A549 (cell line): Measurements from ENCODE around the gene RAD51B. TPM values are rescaled to one million over a fixed set of nuclear protein-coding genes. Genes with fewer than 3 reads are reported as not detected.

Source experiments
- ATAC-seq, 2 experiments: fragments of 200-7000 bp in 1 of 2; fragments of >200 bp in 1 of 2; cut with Nextera tagmentation in 1 of 2; cut with Tn5 transposase in 1 of 2; 3 replicates each; pipeline versions ENCODE4 v1.8.0 to v1.9.1; 2018 to 2020; ENCODE audit warnings: mild to moderate bottlenecking in 1 of 2, moderate library complexity in 1 of 2
- CTCF ChIA-PET: fragments of 300-600 bp; sonication (Branson Sonifier 250); formaldehyde crosslinking; extraction: SDS; loops from one replicate; lab custom pipeline; 2021; ENCODE audit warnings: antibody characterized with exemption, inconsistent platforms; lab: Yijun Ruan, JAX
- POLR2A ChIA-PET: fragments of 350-600 bp; formaldehyde crosslinking; extraction: SDS; loops from one replicate; lab custom pipeline; 2021; ENCODE audit warnings: antibody characterized with exemption, inconsistent platforms; lab: Yijun Ruan, JAX
- DNase-seq, 2 experiments: peaks; one replicate each; pipeline versions ENCODE4 v3.0.0 to v3.0.0-alpha.2; 2011 to 2016; ENCODE audit warnings: low read depth in 1 of 2, low spot score in 1 of 2
- FAIRE-seq: peaks from 2 replicates; lab custom pipeline; 2011; peaks lifted over from hg19 to GRCh38; lab: Jason Lieb, UNC
- H3K27ac ChIP-seq, 2 experiments: fragments of >200 bp; sonication (Bioruptor Twin); formaldehyde crosslinking; 3 replicates each; pipeline ENCODE4 v1.5.1; 2016 to 2017
- H3K4me1 ChIP-seq: fragments of >200 bp; sonication (Bioruptor Twin); formaldehyde crosslinking; 3 replicates; pipeline ENCODE4 v1.6.1; 2016
- H3K4me2 ChIP-seq: fragments of >200 bp; sonication (Bioruptor Twin); formaldehyde crosslinking; 3 replicates; pipeline ENCODE4 v1.6.1; 2016
- H3K4me3 ChIP-seq: fragments of >200 bp; sonication (Bioruptor Twin); formaldehyde crosslinking; 3 replicates; pipeline ENCODE4 v1.5.1; 2016
- H3K9me3 ChIP-seq: fragments of >200 bp; sonication (Bioruptor Twin); formaldehyde crosslinking; 3 replicates; pipeline ENCODE4 v1.6.1; 2016
- BCL3 ChIP-seq: fragments of >200 bp; sonication (Bioruptor Twin); formaldehyde crosslinking; IDR thresholded peaks from 3 replicates; pipeline ENCODE4 v1.6.1; 2016
- BHLHE40 ChIP-seq: IDR thresholded peaks from 2 replicates; pipeline ENCODE4 v1.6.1; 2012; ENCODE audit warnings: low read depth, low read length, inconsistent platforms
- CBX8 ChIP-seq: fragments of 200-600 bp; sonication (generic); IDR thresholded peaks from 2 replicates; pipeline ENCODE4 v1.6.1; 2016
- CEBPB ChIP-seq, 2 experiments: fragments of >200 bp in 1 of 2; sonication (Bioruptor Twin) in 1 of 2; formaldehyde crosslinking in 1 of 2; IDR thresholded peaks; 2 replicates each; pipeline ENCODE4 v1.6.1; 2012 to 2016
- CHD2 ChIP-seq: fragments of 150-350 bp; IDR thresholded peaks from 2 replicates; pipeline ENCODE4 v1.6.1; 2014; ENCODE audit warnings: low read length; ENCODE audit not compliant: partially characterized antibody
- CTCF ChIP-seq: fragments of >200 bp; sonication (Bioruptor Twin); formaldehyde crosslinking; IDR thresholded peaks from 3 replicates; pipeline ENCODE4 v1.5.1; 2016
- EHMT2 ChIP-seq: fragments of 200-600 bp; sonication (generic); IDR thresholded peaks from 2 replicates; pipeline ENCODE4 v1.6.1; 2016; ENCODE audit warnings: antibody characterized with exemption, low read depth, mild to moderate bottlenecking, moderate library complexity
- ESRRA ChIP-seq: fragments of 150-350 bp; IDR thresholded peaks from 2 replicates; pipeline ENCODE4 v1.6.1; 2014; ENCODE audit warnings: mild to moderate bottlenecking, low read length, borderline replicate concordance
- FOSL2 ChIP-seq, 2 experiments: fragments of 450-650 bp in 1 of 2; fragments of >200 bp in 1 of 2; sonication (Bioruptor Twin) in 1 of 2; formaldehyde crosslinking; IDR thresholded peaks; 2 replicates each; pipeline versions ENCODE4 v1.5.0 to v1.6.1; 2016 to 2020; ENCODE audit warnings: mild to moderate bottlenecking in 1 of 2, moderate library complexity in 1 of 2
- FOXS1 ChIP-seq: fragments of 250-450 bp; sonication (Bioruptor Pico); IDR thresholded peaks from 2 replicates; pipeline ENCODE4 v1.5.0; 2020; ENCODE audit warnings: mild to moderate bottlenecking, moderate library complexity
- HEYL ChIP-seq: fragments of 250-450 bp; sonication (Bioruptor Pico); IDR thresholded peaks from 2 replicates; pipeline ENCODE4 v1.8.0; 2021; ENCODE audit warnings: mild to moderate bottlenecking, moderate library complexity
- HOXB13 ChIP-seq: fragments of 250-450 bp; sonication (Bioruptor Pico); IDR thresholded peaks from 2 replicates; pipeline ENCODE4 v1.5.0; 2020; ENCODE audit warnings: low read depth, mild to moderate bottlenecking, moderate library complexity
- HOXB5 ChIP-seq: fragments of 250-450 bp; sonication (Bioruptor Pico); IDR thresholded peaks from 2 replicates; pipeline ENCODE4 v1.5.0; 2020; ENCODE audit warnings: mild to moderate bottlenecking, moderate library complexity
- JUN ChIP-seq, 2 experiments: fragments of >200 bp; sonication (Bioruptor Twin); formaldehyde crosslinking; IDR thresholded peaks; 2 replicates in 1 of 2; 3 replicates in 1 of 2; pipeline ENCODE4 v1.6.1; 2016 to 2017
- MAFK ChIP-seq: fragments of 450-650 bp; IDR thresholded peaks from 2 replicates; pipeline ENCODE4 v1.6.1; 2014; ENCODE audit not compliant: partially characterized antibody
- NPAS2 ChIP-seq: fragments of 250-450 bp; sonication (Bioruptor Pico); IDR thresholded peaks from 2 replicates; pipeline ENCODE4 v1.8.0; 2022; ENCODE audit warnings: mild to moderate bottlenecking, moderate library complexity, borderline replicate concordance
- POLR2A ChIP-seq: IDR thresholded peaks from 2 replicates; pipeline ENCODE4 v1.6.1; 2012; ENCODE audit warnings: mild to moderate bottlenecking, low read length
- RAD21 ChIP-seq, 2 experiments: fragments of >200 bp in 1 of 2; sonication (Bioruptor Twin) in 1 of 2; formaldehyde crosslinking in 1 of 2; IDR thresholded peaks in 1 of 2; conservative IDR thresholded peaks in 1 of 2; 2 replicates in 1 of 2; 3 replicates in 1 of 2; pipeline ENCODE4 v1.6.1; 2012 to 2018; ENCODE audit warnings: inconsistent platforms in 1 of 2
- RCOR1 ChIP-seq: fragments of 150-350 bp; IDR thresholded peaks from 2 replicates; pipeline ENCODE4 v1.6.1; 2014; ENCODE audit warnings: antibody characterized with exemption, low read length, low read depth
- RFX5 ChIP-seq: fragments of 450-650 bp; IDR thresholded peaks from 2 replicates; pipeline ENCODE4 v1.7.1; 2014; ENCODE audit warnings: antibody characterized with exemption, mild to moderate bottlenecking, moderate library complexity
- TFCP2L1 ChIP-seq: fragments of 250-450 bp; sonication (Bioruptor Pico); IDR thresholded peaks from 2 replicates; pipeline ENCODE4 v1.5.0; 2021; ENCODE audit warnings: mild to moderate bottlenecking
- USF2 ChIP-seq: fragments of 450-650 bp; IDR thresholded peaks from 2 replicates; pipeline ENCODE4 v1.6.1; 2014; ENCODE audit warnings: antibody characterized with exemption
- ZC3H11A ChIP-seq: fragments of 450-650 bp; IDR thresholded peaks from 2 replicates; pipeline ENCODE4 v1.6.1; 2014; ENCODE audit warnings: antibody characterized with exemption, mild to moderate bottlenecking
- WGBS: methylation state at CpG from one replicate; pipeline ENCODE4 v1.1.6; 2017; ENCODE audit errors: missing lambda C conversion rate; 5-methylcytosine and 5-hydroxymethylcytosine counted together
- polyA plus RNA-seq, 4 experiments: library from polyadenylated mRNA; depleted of rRNA in 3 of 4; stranded (reverse); fragments of >200 nt; fragmentation: RNase III in 1 of 4; extraction: RNeasy Plus Mini Kit Qiagen cat#74134 plus additional on column Dnase treatment in 1 of 4; gene quantifications; 2 replicates in 3 of 4; 3 replicates in 1 of 4; pipeline ENCODE4 v1.2.3, GENCODE V29; 2011 to 2017
- TF ChIP-seq, protein P1 (sequence below): IDR thresholded peaks from 2 replicates; pipeline ENCODE4 v1.6.1; 2012
- TF ChIP-seq, protein P2 (sequence below): fragments of 150-350 bp; IDR thresholded peaks from 2 replicates; pipeline ENCODE4 v1.6.1; 2014; ENCODE audit warnings: low read depth, mild to moderate bottlenecking, low read length
- TF ChIP-seq, protein P3 (sequence below): IDR thresholded peaks from 2 replicates; pipeline ENCODE4 v1.6.1; 2012

Gene RAD51B
- polyA plus RNA-seq, 2 of the 4 experiments (the other 2 are of a cell fraction) = 7.2 to 10.8 TPM

- ATAC-seq (no peak), FAIRE-seq (no peak), DNase-seq (no peak)
- ChIA-PET CTCF (no interaction called here), POLR2A (no interaction called here)
- H3K27ac ChIP-seq = no peak overlapping the region
- H3K4me3 ChIP-seq = no peak overlapping the region
- WGBS = 89% methylated on average over 2 of the region's 2 CpGs
- H3K9me3 ChIP-seq = no peaks in the 10 kb centered on the region
- H3K4me2 ChIP-seq = no peak overlapping the region
- no peaks in the 10 kb centered on the region for H3K4me1 ChIP-seq
- TF ChIP-seq MAFK = no peak
- TF ChIP-seq HOXB5 (CRISPR knock-in tag) = no peak
- no peak for TF ChIP-seq NPAS2
- no peak for TF ChIP-seq CHD2
- TF ChIP-seq HEYL (CRISPR knock-in tag) = no peak
Observed at GRCh38 chr14:67863223-67863622, 43.6 kb downstream of the RAD51B start.

GRCh38 chr14:67875175-67876006, 55.8 kb downstream of the RAD51B start:
- ChIA-PET POLR2A (no interaction called here), CTCF (interaction anchor here (1.2 kb wide), 1 partner anchor 59 kb away, joined by 4 read pairs; no protein-coding TSS in a partner anchor)
- H3K9me3 ChIP-seq = no peaks in the 10 kb centered on the region
- FAIRE-seq = no peak
- H3K27ac ChIP-seq = no peak overlapping the region
- ATAC-seq = no peak
- H3K4me3 ChIP-seq = no peak overlapping the region
- H3K4me2 ChIP-seq = no peak overlapping the region
- WGBS = 80% methylated on average over 3 of the region's 3 CpGs
- no peaks in the 10 kb centered on the region for H3K4me1 ChIP-seq
- TF ChIP-seq MAFK (no peak), CTCF (no peak), HOXB5 (CRISPR knock-in tag) (no peak), HEYL (CRISPR knock-in tag) (no peak), ESRRA (no peak), BHLHE40 (no peak), EHMT2 (no peak), BCL3 (no peak)
- TF ChIP-seq, protein P1, sequence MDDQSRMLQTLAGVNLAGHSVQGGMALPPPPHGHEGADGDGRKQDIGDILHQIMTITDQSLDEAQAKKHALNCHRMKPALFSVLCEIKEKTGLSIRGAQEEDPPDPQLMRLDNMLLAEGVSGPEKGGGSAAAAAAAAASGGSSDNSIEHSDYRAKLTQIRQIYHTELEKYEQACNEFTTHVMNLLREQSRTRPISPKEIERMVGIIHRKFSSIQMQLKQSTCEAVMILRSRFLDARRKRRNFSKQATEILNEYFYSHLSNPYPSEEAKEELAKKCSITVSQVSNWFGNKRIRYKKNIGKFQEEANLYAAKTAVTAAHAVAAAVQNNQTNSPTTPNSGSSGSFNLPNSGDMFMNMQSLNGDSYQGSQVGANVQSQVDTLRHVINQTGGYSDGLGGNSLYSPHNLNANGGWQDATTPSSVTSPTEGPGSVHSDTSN = no peak
- TF ChIP-seq, protein P2, sequence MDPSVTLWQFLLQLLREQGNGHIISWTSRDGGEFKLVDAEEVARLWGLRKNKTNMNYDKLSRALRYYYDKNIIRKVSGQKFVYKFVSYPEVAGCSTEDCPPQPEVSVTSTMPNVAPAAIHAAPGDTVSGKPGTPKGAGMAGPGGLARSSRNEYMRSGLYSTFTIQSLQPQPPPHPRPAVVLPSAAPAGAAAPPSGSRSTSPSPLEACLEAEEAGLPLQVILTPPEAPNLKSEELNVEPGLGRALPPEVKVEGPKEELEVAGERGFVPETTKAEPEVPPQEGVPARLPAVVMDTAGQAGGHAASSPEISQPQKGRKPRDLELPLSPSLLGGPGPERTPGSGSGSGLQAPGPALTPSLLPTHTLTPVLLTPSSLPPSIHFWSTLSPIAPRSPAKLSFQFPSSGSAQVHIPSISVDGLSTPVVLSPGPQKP = no peak
- TF ChIP-seq, all 56 proteins: peak for 0
- DNase-seq = no peak

DNA sequence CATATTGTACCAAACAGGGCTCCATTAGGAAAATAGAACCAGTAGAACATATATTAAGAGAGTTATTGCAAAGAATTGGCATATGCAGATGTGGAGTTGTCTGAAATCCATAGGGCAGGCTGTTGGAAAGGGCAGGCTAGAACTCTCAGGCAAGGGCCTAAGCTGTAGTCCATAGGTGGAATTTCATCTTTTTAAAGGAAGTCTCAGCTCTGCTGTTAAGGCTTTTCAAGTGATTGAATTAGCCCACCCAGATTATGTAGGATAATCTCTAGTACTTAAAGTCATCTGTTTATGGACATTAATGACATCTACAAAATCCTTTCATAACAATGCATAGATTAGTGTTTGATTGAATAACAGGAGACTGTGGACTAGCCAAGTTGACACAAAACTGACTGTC, 59.4 kb downstream of the RAD51B start:
- ChIA-PET CTCF (no interaction called here), POLR2A (no interaction called here)
- no peak for FAIRE-seq
- H3K4me1 ChIP-seq = peaks cover 3% of the 10 kb centered on the region; the same call in 1 of the 3 replicates
- H3K9me3 ChIP-seq = no peaks in the 10 kb centered on the region
- no peak overlapping the region for H3K4me3 ChIP-seq
- TF ChIP-seq HOXB13 (no peak), TFCP2L1 (no peak), CEBPB (IDR thresholded peaks at IDR 0.05) (no peak), ZC3H11A (no peak), FOXS1 (CRISPR knock-in tag) (no peak), RCOR1 (no peak), RAD21 (conservative IDR thresholded peaks at IDR 0.05 in 1 of 2, IDR thresholded peaks at IDR 0.05 in 1 of 2) (no peak), FOSL2 (IDR thresholded peaks at IDR 0.05) (no peak), FOSL2 (CRISPR knock-in tag; IDR thresholded peaks at IDR 0.05) (no peak), HEYL (CRISPR knock-in tag) (no peak), JUN (IDR thresholded peaks at IDR 0.05) (no peak), BHLHE40 (no peak), RFX5 (no peak), USF2 (no peak), POLR2A (no peak), CBX8 (no peak)
- TF ChIP-seq, protein P3, sequence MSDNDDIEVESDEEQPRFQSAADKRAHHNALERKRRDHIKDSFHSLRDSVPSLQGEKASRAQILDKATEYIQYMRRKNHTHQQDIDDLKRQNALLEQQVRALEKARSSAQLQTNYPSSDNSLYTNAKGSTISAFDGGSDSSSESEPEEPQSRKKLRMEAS = no peak
- no peak overlapping the region for H3K4me2 ChIP-seq
- no peak for DNase-seq
- ATAC-seq = no peak
- H3K27ac ChIP-seq = no peak overlapping the region
